HL-60 (cell line): ENCODE data around the gene MAB21L1.

Experiments used
- DNase-seq, 2 experiments: peaks; one replicate each; pipeline ENCODE4 v3.0.0-alpha.2; 2010 to 2020; ENCODE audit warnings: low read depth in 1 of 2, low spot score in 1 of 2
- H3K27ac ChIP-seq: fragments of 250-450 bp; sonication (Bioruptor Pico); replicated peaks from 2 replicates; pipeline ENCODE4 v1.5.1; 2020; ENCODE audit warnings: mild to moderate bottlenecking, moderate library complexity
- H3K27me3 ChIP-seq: fragments of 250-450 bp; sonication (Bioruptor Pico); 2 replicates; pipeline ENCODE4 v1.5.1; 2021; ENCODE audit warnings: mild to moderate bottlenecking, moderate library complexity; ENCODE audit not compliant: insufficient read depth, poor library complexity, severe bottlenecking
- H3K4me3 ChIP-seq: replicated peaks from 2 replicates; pipeline ENCODE4 v1.5.1; 2011; ENCODE audit warnings: mild to moderate bottlenecking, control low read depth, low read length; ENCODE audit not compliant: insufficient read depth
- GABPA ChIP-seq: IDR thresholded peaks from 2 replicates; pipeline ENCODE4 v1.6.1; 2012; ENCODE audit warnings: low read depth
- POLR2AphosphoS5 ChIP-seq: IDR thresholded peaks from 2 replicates; pipeline ENCODE4 v1.6.1; 2012; ENCODE audit warnings: low read depth
- SPI1 ChIP-seq: IDR thresholded peaks from 2 replicates; pipeline ENCODE4 v1.6.1; 2012; ENCODE audit warnings: low read depth, mild to moderate bottlenecking, borderline replicate concordance
- long read RNA-seq: library from polyadenylated mRNA; unstranded; transcript quantifications from one replicate; pipeline ENCODE4 v2.0.0, GENCODE V29; 2020
- TF ChIP-seq, protein P1 (sequence below): IDR thresholded peaks from one replicate; pipeline ENCODE4 v1.5.1; 2011; ENCODE audit warnings: low read length, control low read depth, inconsistent platforms; ENCODE audit not compliant: insufficient read depth
- TF ChIP-seq, protein P2 (sequence below): IDR thresholded peaks from 2 replicates; pipeline ENCODE4 v1.6.1; 2012; ENCODE audit warnings: low read depth; ENCODE audit not compliant: insufficient replicate concordance

Gene MAB21L1
- long read RNA-seq, result 0 reads

DNA sequence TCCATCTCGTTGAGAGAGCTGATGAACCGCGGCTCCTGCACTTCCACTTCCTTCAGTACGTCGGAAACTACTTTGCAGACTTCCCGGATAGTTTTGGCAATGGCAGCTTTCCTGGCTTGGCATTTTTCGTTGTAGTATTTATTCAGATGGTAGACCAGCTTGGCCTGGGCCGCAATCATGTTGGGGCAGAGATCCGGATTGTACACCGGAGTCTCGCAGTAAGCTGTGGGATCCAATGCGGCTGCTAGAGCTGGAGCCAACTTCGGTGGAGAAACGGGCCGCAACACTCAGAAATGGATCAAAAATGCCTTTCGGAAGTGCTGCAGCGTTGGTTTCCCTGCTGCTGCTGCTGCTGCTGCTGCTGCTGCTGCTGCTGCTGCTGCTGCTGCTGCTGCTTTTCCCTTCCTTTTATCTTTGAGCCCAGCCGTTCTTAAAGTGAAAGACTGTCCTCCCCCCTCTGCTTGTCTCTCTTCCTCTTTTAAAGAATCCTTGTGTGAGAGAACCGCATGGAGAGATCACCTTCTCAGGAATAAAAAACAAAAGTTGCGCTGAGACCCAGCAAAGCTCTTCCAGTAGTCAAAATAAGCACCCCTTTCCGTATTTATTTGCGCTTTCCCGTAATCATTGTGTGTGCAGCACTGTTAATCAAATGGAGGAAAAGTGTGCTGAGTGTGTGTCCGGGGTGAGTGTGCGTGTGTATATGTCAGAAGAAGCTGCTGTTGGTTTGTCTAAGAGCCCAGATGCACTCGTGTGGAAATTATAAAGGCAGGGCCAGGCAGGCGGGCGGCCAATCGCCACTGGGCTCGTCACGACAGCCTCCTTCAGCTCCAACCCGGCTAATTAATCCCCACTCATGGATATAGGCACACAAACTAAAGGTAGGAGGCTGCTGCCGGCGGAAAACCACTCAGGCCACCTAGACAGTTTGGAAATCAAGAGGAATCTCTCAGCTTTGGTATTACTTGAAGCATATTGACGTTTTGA, at the start of gene MAB21L1:
MAB21L1 (minus strand) TSS at position 730 of the 984 bp plus-strand sequence; CDS start at position 179, 551 bp downstream.
- no peak within 1 kb of the TSS; the same call in 1 of the 2 replicates for H3K4me3 ChIP-seq
- no peak within 1 kb of the TSS for H3K27ac ChIP-seq
- H3K27me3 ChIP-seq, result peaks cover 71% of the 10 kb centered on the region
- TF ChIP-seq GABPA (no peak), SPI1 (peak; percentile 84)
- DNase-seq, result peak in 1 of 2 experiments; percentile 45

DNA sequence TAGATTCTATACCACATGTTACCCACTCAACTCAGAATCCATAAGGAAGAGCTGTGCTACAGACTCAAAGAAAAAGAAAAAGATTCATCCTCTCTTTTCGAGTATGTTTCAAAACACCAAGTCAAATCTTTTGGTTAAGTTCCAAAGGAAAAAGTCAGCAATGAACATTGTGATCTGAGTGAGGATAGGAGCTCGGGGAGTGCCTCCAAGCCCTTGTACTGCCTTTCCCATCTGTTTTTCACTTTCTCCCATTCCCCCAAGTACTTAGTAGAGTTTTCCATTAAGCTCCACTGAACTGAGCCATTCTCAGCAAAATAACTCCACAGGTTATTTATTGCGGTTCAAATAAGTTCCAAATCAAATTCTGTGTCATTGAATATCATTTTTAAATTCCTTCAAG, 47.7 kb upstream of the MAB21L1 start:
- Histone ChIP-seq H3K27ac (no peak overlapping the region), H3K4me3 (no peak overlapping the region), H3K27me3 (no peaks in the 10 kb centered on the region)
- TF ChIP-seq SPI1, result no peak
- TF ChIP-seq GABPA, result no peak
- TF ChIP-seq, protein P1, sequence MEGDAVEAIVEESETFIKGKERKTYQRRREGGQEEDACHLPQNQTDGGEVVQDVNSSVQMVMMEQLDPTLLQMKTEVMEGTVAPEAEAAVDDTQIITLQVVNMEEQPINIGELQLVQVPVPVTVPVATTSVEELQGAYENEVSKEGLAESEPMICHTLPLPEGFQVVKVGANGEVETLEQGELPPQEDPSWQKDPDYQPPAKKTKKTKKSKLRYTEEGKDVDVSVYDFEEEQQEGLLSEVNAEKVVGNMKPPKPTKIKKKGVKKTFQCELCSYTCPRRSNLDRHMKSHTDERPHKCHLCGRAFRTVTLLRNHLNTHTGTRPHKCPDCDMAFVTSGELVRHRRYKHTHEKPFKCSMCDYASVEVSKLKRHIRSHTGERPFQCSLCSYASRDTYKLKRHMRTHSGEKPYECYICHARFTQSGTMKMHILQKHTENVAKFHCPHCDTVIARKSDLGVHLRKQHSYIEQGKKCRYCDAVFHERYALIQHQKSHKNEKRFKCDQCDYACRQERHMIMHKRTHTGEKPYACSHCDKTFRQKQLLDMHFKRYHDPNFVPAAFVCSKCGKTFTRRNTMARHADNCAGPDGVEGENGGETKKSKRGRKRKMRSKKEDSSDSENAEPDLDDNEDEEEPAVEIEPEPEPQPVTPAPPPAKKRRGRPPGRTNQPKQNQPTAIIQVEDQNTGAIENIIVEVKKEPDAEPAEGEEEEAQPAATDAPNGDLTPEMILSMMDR, result no peak
- TF ChIP-seq, protein P2, sequence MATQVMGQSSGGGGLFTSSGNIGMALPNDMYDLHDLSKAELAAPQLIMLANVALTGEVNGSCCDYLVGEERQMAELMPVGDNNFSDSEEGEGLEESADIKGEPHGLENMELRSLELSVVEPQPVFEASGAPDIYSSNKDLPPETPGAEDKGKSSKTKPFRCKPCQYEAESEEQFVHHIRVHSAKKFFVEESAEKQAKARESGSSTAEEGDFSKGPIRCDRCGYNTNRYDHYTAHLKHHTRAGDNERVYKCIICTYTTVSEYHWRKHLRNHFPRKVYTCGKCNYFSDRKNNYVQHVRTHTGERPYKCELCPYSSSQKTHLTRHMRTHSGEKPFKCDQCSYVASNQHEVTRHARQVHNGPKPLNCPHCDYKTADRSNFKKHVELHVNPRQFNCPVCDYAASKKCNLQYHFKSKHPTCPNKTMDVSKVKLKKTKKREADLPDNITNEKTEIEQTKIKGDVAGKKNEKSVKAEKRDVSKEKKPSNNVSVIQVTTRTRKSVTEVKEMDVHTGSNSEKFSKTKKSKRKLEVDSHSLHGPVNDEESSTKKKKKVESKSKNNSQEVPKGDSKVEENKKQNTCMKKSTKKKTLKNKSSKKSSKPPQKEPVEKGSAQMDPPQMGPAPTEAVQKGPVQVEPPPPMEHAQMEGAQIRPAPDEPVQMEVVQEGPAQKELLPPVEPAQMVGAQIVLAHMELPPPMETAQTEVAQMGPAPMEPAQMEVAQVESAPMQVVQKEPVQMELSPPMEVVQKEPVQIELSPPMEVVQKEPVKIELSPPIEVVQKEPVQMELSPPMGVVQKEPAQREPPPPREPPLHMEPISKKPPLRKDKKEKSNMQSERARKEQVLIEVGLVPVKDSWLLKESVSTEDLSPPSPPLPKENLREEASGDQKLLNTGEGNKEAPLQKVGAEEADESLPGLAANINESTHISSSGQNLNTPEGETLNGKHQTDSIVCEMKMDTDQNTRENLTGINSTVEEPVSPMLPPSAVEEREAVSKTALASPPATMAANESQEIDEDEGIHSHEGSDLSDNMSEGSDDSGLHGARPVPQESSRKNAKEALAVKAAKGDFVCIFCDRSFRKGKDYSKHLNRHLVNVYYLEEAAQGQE, result no peak
- no peak for TF ChIP-seq POLR2AphosphoS5
- no peak for DNase-seq

DNA sequence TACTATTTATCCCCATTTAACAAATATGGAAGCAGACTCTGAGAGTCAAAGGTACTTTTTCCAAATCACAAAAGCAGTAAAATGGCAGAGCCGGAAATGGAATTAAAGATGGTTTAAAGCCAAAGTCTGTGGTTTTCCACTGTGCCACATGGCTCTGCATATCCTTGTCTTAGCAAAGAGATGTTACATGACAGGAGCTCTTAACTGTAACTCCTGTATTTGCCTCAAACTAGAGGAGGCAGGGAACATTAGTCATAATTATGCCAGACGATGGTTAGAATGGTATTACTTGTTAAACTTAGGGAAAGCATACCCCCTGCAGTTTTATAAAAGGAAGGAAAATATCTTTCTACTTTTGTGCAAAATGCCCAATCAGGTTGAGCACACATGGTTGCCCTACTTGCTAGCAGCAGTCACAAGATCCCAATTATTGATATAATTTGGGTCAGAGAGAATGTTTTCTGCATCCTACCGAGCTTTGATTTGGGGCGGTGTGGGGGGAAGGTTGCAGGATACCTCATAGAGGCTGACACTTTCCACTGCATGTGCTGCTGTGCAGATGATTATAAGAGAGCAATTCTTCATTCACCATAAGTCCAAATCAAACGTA, 42.0 kb upstream of the MAB21L1 start:
- no peak overlapping the region for H3K4me3 ChIP-seq

More for the DNA sequence above, 42.0 kb upstream of the MAB21L1 start:
- Histone ChIP-seq H3K27ac (no peak overlapping the region), H3K27me3 (no peaks in the 10 kb centered on the region)
- TF ChIP-seq, protein P2, result no peak
- TF ChIP-seq POLR2AphosphoS5 (no peak), GABPA (no peak), SPI1 (no peak)
- TF ChIP-seq, protein P1, result no peak
- no peak for DNase-seq
